HEK293 (cell line): Measurements from ENCODE around the gene IL23R.
A peak's percentile ranks its signal among the peaks of the same experiment; 100 is the strongest.

Experiments used
- CTCF ChIA-PET: fragments of 350-600 bp; formaldehyde crosslinking; extraction: SDS; loops from one replicate; lab custom pipeline; 2021; ENCODE audit warnings: antibody characterized with exemption; lab: Yijun Ruan, JAX
- POLR2A ChIA-PET: fragments of 300-600 bp; formaldehyde crosslinking; extraction: SDS; loops from one replicate; lab custom pipeline; 2020; ENCODE audit warnings: antibody characterized with exemption, inconsistent platforms; lab: Yijun Ruan, JAX
- H3K27ac ChIP-seq: fragments of 200-500 bp; sonication (Bioruptor generic); 2 replicates; pipeline ENCODE4 v1.5.1; 2014; ENCODE audit warnings: low read depth, low read length, control low read depth, inconsistent platforms; ENCODE audit errors: extremely low read depth
- H3K36me3 ChIP-seq, 2 experiments: fragments of 200-500 bp in 1 of 2; sonication (Bioruptor generic) in 1 of 2; 1 replicate in 1 of 2; 2 replicates in 1 of 2; pipeline ENCODE4 v1.5.1; 2014 to 2017; ENCODE audit warnings: inconsistent platforms in 2 of 2, low read length in 2 of 2; ENCODE audit not compliant: control insufficient read depth in 2 of 2, insufficient read depth in 1 of 2
- H3K4me1 ChIP-seq: fragments of 200-500 bp; sonication (Bioruptor generic); 2 replicates; pipeline ENCODE4 v1.5.1; 2014; ENCODE audit warnings: mild to moderate bottlenecking, low read length, inconsistent platforms; ENCODE audit not compliant: control insufficient read depth, insufficient read depth
- H3K4me3 ChIP-seq: 2 replicates; pipeline ENCODE4 v1.5.1; 2011; ENCODE audit warnings: low read depth, mild to moderate bottlenecking, control low read depth, low read length, moderate library complexity
- H3K9me3 ChIP-seq: fragments of 200-500 bp; sonication (Bioruptor generic); 2 replicates; pipeline ENCODE4 v1.5.1; 2014; ENCODE audit warnings: low read depth, low read length, inconsistent platforms; ENCODE audit not compliant: control insufficient read depth, insufficient read depth
- HIC1 ChIP-seq: fragments of 450-650 bp; formaldehyde crosslinking; IDR thresholded peaks from 2 replicates; pipeline ENCODE4 v1.5.1; 2016; ENCODE audit warnings: missing biosample characterization, missing genetic modification characterization
- KLF16 ChIP-seq: fragments of 450-650 bp; formaldehyde crosslinking; IDR thresholded peaks from 2 replicates; pipeline ENCODE4 v1.5.1; 2017; ENCODE audit warnings: missing biosample characterization, missing genetic modification characterization
- PATZ1 ChIP-seq: fragments of 450-650 bp; formaldehyde crosslinking; IDR thresholded peaks from 2 replicates; pipeline ENCODE4 v1.5.1; 2016; ENCODE audit warnings: missing biosample characterization, missing genetic modification characterization
- PBX3 ChIP-seq: sonication (generic); formaldehyde crosslinking; IDR thresholded peaks from 2 replicates; pipeline ENCODE4 v1.8.1; 2022; ENCODE audit warnings: mild to moderate bottlenecking, moderate library complexity, missing genetic modification reagents
- SCRT2 ChIP-seq: fragments of 450-650 bp; formaldehyde crosslinking; IDR thresholded peaks from 2 replicates; pipeline ENCODE4 v1.5.1; 2016; ENCODE audit warnings: missing biosample characterization, missing genetic modification characterization
- SP3 ChIP-seq: fragments of 450-650 bp; formaldehyde crosslinking; IDR thresholded peaks from 2 replicates; pipeline ENCODE4 v1.5.1; 2016; ENCODE audit warnings: missing biosample characterization, missing genetic modification characterization
- TSHZ1 ChIP-seq: fragments of 450-650 bp; formaldehyde crosslinking; IDR thresholded peaks from 2 replicates; pipeline ENCODE4 v1.5.1; 2016; ENCODE audit warnings: missing biosample characterization, missing genetic modification characterization, borderline replicate concordance
- ZFP37 ChIP-seq: fragments of 450-650 bp; formaldehyde crosslinking; IDR thresholded peaks from 2 replicates; pipeline ENCODE4 v1.5.1; 2016; ENCODE audit warnings: missing biosample characterization, missing genetic modification characterization
- ZNF121 ChIP-seq: fragments of 450-650 bp; formaldehyde crosslinking; IDR thresholded peaks from 2 replicates; pipeline ENCODE4 v1.5.1; 2016; ENCODE audit warnings: missing biosample characterization, missing genetic modification characterization
- ZNF341 ChIP-seq: fragments of 450-650 bp; formaldehyde crosslinking; IDR thresholded peaks from 2 replicates; pipeline ENCODE4; 2016; ENCODE audit warnings: low read depth, missing biosample characterization, missing genetic modification characterization
- ZNF391 ChIP-seq: fragments of 450-650 bp; formaldehyde crosslinking; IDR thresholded peaks from 2 replicates; pipeline ENCODE4 v1.5.1; 2016; ENCODE audit warnings: low read depth, missing biosample characterization, missing genetic modification characterization, borderline replicate concordance
- ZNF518A ChIP-seq: fragments of 450-650 bp; formaldehyde crosslinking; conservative IDR thresholded peaks from 2 replicates; pipeline ENCODE4 v1.5.1; 2016; ENCODE audit warnings: low read depth, missing biosample characterization, missing genetic modification characterization
- ZNF561 ChIP-seq: fragments of 450-650 bp; IDR thresholded peaks from 2 replicates; pipeline ENCODE4 v1.5.1; 2018; ENCODE audit warnings: missing biosample characterization, missing genetic modification characterization, borderline replicate concordance
- ZNF596 ChIP-seq: fragments of 450-650 bp; IDR thresholded peaks from 2 replicates; pipeline ENCODE4 v1.5.0; 2018; ENCODE audit warnings: missing biosample characterization, mild to moderate bottlenecking, missing genetic modification characterization, moderate library complexity
- ZNF610 ChIP-seq: fragments of 450-650 bp; formaldehyde crosslinking; IDR thresholded peaks from 2 replicates; pipeline ENCODE4 v1.5.1; 2016; ENCODE audit warnings: missing biosample characterization, missing genetic modification characterization, borderline replicate concordance
- ZNF621 ChIP-seq: fragments of 450-650 bp; formaldehyde crosslinking; IDR thresholded peaks from 2 replicates; pipeline ENCODE4 v1.5.1; 2017; ENCODE audit warnings: missing biosample characterization, missing genetic modification characterization
- ZNF623 ChIP-seq: fragments of 450-650 bp; formaldehyde crosslinking; IDR thresholded peaks from 2 replicates; pipeline ENCODE4 v1.5.1; 2016; ENCODE audit warnings: missing biosample characterization, missing genetic modification characterization
- ZNF645 ChIP-seq: fragments of 450-650 bp; formaldehyde crosslinking; IDR thresholded peaks from 2 replicates; pipeline ENCODE4; 2016; ENCODE audit warnings: missing biosample characterization, missing genetic modification characterization
- ZNF76 ChIP-seq: fragments of 450-650 bp; formaldehyde crosslinking; IDR thresholded peaks from 2 replicates; pipeline ENCODE4; 2016; ENCODE audit warnings: low read depth, missing biosample characterization, missing genetic modification characterization, borderline replicate concordance
- ZNF837 ChIP-seq: fragments of 450-650 bp; formaldehyde crosslinking; IDR thresholded peaks from 2 replicates; pipeline ENCODE4 v1.5.1; 2016; ENCODE audit warnings: missing biosample characterization, missing genetic modification characterization

Gene IL23R

GRCh38 chr1:67192902-67193301 lies 26.6 kb downstream of the IL23R start:
- POLR2A ChIA-PET = no interaction called here
- no peaks in the 10 kb centered on the region for H3K9me3 ChIP-seq
- H3K36me3 ChIP-seq = no peaks in the 10 kb centered on the region
- H3K4me3 ChIP-seq = no peak overlapping the region
- CTCF ChIA-PET = no interaction called here
- H3K4me1 ChIP-seq = no peaks in the 10 kb centered on the region
- TF ChIP-seq ZNF623 (tag by site-specific recombination) (peak; percentile 59), ZNF645 (tag by site-specific recombination) (no peak)
- TF ChIP-seq, all 188 proteins: peak for 1
- no peak overlapping the region for H3K27ac ChIP-seq

- H3K4me3 ChIP-seq = no peak overlapping the region
- no peaks in the 10 kb centered on the region for H3K9me3 ChIP-seq
- ChIA-PET POLR2A (no interaction called here), CTCF (interaction anchor here (0.6 kb wide), 1 partner anchor 19 kb away, joined by 3 read pairs; no protein-coding TSS in a partner anchor)
- no peaks in the 10 kb centered on the region for H3K4me1 ChIP-seq
- H3K36me3 ChIP-seq = no peaks in the 10 kb centered on the region
- H3K27ac ChIP-seq = no peak overlapping the region
- no peak for TF ChIP-seq ZNF391 (tag by site-specific recombination)
- TF ChIP-seq ZNF596 = no peak
- no peak for TF ChIP-seq TSHZ1 (tag by site-specific recombination)
- TF ChIP-seq ZNF518A (tag by site-specific recombination) = no peak
- no peak for TF ChIP-seq ZNF610 (tag by site-specific recombination)
- TF ChIP-seq SCRT2 (tag by site-specific recombination) = no peak
- no peak for TF ChIP-seq PATZ1
- TF ChIP-seq PBX3 (CRISPR knock-in tag) = no peak
- no peak for TF ChIP-seq KLF16 (tag by site-specific recombination)
- no peak for TF ChIP-seq SP3 (tag by site-specific recombination)
- TF ChIP-seq HIC1 (tag by site-specific recombination) = no peak
- no peak for TF ChIP-seq ZFP37
- TF ChIP-seq ZNF621 = no peak
- no peak for TF ChIP-seq ZNF121
- no peak for TF ChIP-seq ZNF341
- TF ChIP-seq ZNF561 (tag by site-specific recombination) = no peak
- TF ChIP-seq ZNF76 (tag by site-specific recombination) = no peak
- TF ChIP-seq ZNF837 (tag by site-specific recombination) = no peak
Measured at GRCh38 chr1:67193704-67194103, 27.4 kb downstream of the IL23R start.
